ENCODE measurements around the gene SSH2.
"Not testable (repeated sequence)": the region's sequence is repeated elsewhere in the genome, so short reads cannot be mapped to it uniquely, and the experiment has no call there.

The SSH2 gene

GRCh38 chr17:29929533-29930408 lies at the start of gene SSH2:
Gene SSH2, minus strand, starts transcription at chr17:29930228. Its CDS starts 228 bp downstream, at chr17:29930000.
- peak; percentile 78 for DNase-seq (ENCODE audit: low read depth)

DNA sequence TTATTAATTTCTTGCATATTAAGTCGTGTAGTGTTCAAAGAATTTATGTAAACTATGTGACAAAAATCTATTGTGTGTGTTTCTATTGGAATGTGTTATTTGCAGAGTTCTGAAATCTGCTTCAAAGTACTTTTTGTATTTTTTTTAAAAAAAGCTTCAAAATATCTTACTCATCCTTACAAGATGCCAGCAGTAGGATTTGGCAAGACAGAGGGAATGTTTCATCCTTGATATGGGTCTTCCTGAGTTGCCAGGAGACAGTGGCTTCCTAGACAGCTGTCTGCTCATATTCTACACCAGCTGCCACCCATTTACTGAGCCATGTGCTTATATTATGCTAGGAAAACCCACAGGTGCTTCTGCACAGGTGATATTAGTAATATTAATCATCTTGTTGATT lies 47.8 kb upstream of the SSH2 start:
- peak; percentile 88 for DNase-seq (ENCODE audit: low read depth)

DNA sequence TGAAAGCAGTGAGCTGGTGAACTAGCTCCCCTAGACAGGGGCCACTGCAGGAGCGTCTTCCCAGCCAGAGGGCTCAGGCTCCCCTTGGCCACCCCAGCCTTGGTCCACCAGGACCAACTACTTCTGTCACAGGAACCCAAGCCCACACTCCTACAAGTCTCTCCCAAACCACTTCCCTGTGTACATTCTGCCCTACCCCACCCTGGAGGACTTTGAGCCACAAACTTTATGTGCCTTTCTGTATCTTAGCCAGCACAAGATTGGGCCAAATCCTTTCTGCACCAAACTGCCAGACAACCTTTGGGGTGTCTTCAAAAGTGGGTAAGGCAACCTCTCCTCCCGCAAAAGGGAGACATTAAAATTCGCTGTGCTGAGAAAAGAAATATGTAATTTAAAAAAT lies 43.0 kb upstream of the SSH2 start:
- no peak for DNase-seq (ENCODE audit: low read depth)

DNA sequence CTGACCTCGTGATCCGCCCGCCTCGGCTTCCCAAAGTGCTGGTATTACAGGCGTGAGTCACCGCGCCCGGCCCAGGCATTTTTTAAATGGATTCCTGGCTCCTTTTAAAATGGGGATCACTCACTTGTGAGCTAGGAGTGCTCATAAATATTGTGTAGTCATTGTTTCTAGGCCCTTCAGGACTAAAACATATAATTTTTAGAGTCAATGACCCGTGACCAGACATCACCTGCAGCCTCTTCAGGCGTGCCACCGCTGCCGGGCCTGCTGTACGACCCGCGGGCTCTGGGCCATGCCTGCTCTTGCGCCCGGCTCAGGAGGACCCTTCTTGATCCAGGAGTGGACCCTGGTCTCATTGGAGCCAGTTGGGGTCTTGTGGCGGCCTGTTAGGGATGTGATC lies 42.2 kb upstream of the SSH2 start:
- no peak for DNase-seq (ENCODE audit: low read depth)

DNA sequence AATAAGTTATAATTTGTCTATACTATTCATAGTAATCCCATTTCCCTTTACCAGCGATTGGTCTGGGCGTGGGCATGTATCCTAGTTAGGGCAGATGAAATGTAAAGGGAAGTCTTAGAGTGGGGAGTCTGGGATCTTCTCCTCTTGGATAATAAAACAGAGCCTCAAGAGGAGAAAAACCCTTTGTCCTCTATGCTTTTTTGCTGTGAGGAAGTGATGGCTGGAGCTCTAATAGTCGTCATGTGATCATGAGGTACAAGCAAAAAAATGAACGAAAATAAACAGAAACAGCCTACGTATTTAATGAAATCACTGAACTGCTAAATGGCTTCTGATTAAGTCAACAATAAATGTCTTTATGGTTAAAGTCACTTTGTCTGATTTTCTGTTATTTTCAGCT lies 38.2 kb upstream of the SSH2 start:
- no peak for DNase-seq (ENCODE audit: low read depth)

DNA sequence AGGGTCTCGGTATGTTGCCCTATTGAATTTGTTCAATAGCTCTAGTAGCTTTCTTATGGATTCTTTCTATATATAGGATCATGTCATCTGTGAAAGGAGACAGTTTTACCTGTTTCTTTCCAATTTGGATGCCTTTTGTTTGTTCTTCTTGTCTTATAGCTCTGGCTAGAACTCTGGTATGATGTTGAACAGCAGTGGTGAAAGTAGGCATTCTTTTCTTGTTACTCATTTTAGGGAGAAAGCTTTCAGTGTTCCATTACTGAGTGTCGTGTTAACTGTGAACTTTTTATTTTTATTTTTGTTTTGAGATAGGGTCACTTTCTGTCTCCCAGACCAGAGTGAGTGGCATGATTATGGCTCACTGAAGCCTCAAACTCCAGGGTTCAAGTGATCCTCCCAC lies 32.6 kb upstream of the SSH2 start:
- DNase-seq (ENCODE audit: low read depth) = no peak

- DNase-seq (ENCODE audit: low read depth) = no peak
These were observed 29.8 kb upstream of the SSH2 start for GRCh38 chr17:29959658-29960337.

- no peak for DNase-seq (ENCODE audit: low read depth)
These were observed 29.1 kb upstream of the SSH2 start for GRCh38 chr17:29958947-29959657.

- DNase-seq (ENCODE audit: low read depth) = not testable (repeated sequence)
These were observed 27.5 kb upstream of the SSH2 start for GRCh38 chr17:29957488-29957887.

DNA sequence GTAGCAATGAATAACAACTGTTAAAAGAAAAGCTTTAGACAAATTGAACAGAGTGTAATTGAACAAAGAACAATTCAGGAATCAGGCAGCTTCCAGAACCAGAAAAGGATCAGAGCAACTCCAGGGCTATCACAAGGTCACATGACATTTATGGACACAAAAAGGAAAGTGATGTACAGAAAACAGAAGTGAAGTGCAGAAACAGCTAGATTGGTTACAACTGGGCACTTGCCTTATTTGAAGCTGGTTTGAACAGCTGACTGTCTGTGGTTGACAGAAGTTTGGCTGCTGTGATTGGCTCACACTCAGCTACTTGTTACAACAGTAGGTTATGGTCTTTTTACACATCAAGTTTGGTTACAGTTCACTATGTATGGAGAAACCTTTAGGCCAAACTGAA lies 26.2 kb upstream of the SSH2 start:
- DNase-seq (ENCODE audit: low read depth) = no peak

GRCh38 chr17:29954405-29954804 lies 24.4 kb upstream of the SSH2 start:
- DNase-seq (ENCODE audit: low read depth) = no peak

- no peak for DNase-seq (ENCODE audit: low read depth)
These were observed 19.7 kb upstream of the SSH2 start for GRCh38 chr17:29949696-29950095.

DNA sequence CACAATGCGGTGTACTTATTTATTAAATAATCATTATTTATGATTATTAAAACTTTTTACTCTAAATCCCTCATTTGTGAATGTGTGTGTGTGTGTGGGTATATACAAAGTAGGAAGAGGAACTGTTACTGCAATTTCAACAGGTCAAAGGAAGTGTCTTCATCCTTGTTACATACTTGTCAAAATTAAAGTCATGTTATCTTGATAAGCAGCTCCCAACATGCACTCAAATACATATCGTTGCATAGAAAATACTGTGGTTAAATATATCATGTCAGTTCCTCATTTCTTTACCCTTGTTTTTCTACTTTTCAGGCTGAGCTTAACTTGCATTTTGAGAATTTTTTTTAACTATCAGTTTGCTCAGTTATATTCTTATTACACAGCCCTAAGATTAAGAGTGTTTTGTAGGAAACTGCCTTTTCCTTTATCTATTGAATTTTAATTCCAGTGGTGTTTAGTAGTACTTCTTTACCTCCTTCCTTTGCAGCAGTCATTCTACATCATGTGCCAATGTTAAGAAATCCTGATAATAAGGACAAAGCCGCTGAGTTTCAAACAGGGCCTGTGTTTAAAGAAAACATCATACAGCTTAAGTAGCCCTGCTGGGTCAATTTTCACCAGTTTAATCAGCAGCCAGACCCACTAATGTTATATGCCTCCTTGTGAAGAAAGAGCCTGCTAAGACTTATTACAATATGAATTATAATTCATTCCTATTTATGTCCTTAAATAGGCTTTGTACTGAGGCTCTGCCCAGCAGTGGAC lies 18.6 kb upstream of the SSH2 start:
- DNase-seq (ENCODE audit: low read depth) = no peak

GRCh38 chr17:29945281-29945680 lies 15.3 kb upstream of the SSH2 start:
- DNase-seq (ENCODE audit: low read depth) = no peak

DNA sequence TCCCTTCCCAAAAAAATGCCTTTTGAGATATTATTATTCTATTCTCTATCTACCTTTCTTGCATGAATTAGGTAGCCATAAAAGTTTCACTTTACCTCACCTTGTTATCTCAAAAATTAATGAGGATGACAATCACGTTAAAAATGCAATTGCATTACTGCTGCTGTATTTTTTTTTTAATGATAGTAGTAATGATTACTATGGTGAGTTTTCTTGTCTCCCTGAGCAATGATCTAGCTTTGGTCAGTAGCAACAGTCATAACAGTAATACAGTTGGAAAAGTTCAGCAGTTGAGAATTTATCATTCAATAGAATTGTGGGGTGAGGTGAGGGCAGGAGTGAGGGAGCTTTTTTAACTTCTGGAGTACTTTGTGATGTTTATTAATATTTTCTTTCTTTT lies 11.3 kb upstream of the SSH2 start, which contains the start of gene EFCAB5:
Gene EFCAB5, plus strand, starts transcription at position 301 of the 400 bp plus-strand sequence. CDS start 163 bp downstream, outside the sequence.
- no peak for DNase-seq (ENCODE audit: low read depth)

- DNase-seq (ENCODE audit: low read depth) = no peak
These were observed 6.7 kb upstream of the SSH2 start for GRCh38 chr17:29936724-29937123.

- not testable (repeated sequence) for DNase-seq (ENCODE audit: low read depth)
These were observed 5.9 kb upstream of the SSH2 start for GRCh38 chr17:29935909-29936308.

- DNase-seq (ENCODE audit: low read depth) = peak; percentile 41
These were observed 3.4 kb upstream of the SSH2 start for GRCh38 chr17:29933379-29933778.

DNA sequence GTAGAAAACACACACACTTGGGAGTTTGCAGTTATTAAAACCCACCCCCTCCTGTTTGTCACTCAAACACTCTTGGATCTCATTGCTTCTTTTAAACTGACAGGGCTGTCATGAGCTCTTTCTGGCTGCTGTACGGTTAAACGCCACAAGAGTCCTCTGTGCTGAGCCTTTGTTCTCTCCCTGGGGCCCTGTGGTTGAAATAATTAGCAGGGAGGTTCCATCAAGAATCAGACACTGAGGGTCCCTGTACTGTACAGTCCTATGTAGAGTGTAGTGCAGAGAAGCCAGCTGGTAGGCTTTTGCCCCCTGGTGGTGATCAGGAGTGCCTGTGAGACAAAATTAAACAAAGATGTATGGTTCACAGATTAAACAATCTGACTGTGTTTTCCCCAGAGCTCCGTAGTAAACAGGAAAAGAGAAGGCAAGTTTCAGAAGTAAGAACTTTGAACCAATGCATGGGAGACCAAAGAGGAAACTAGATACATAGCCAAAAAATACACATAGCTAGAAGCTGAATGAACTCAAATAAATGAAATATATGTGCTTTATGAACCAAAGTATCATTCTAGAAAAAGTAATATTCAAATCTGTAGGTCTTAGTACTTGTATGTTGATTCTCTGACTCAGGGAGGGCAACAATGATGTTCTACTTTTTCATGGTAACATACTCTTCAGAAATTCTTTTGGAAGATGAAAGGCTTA lies 1.4 kb upstream of the SSH2 start:
- DNase-seq (ENCODE audit: low read depth) = peak; percentile 76

- no peak for DNase-seq (ENCODE audit: low read depth)
These were observed 482 bp upstream of the SSH2 start for GRCh38 chr17:29930409-29931010.

- DNase-seq (ENCODE audit: low read depth) = peak; percentile 14
These were observed 959 bp downstream of the SSH2 start for GRCh38 chr17:29929006-29929532.

All from fibroblast of gingiva (primary cell).